Muscle layer of duodenum (tissue), 2 donors: ENCODE results near the gene TASP1.

Experiments used
- H3K27ac ChIP-seq: one replicate; pipeline ENCODE4 v1.7.0; 2013; ENCODE audit warnings: mild to moderate bottlenecking, low read length
- H3K27me3 ChIP-seq: one replicate; pipeline ENCODE4 v1.7.0; 2013; ENCODE audit warnings: low read depth, mild to moderate bottlenecking, control low read depth, low read length
- H3K36me3 ChIP-seq, 2 donors: one replicate each; pipeline ENCODE4 v1.7.0; 2013; ENCODE audit warnings: low read length in 2 of 2, control low read depth in 1 of 2, mild to moderate bottlenecking in 1 of 2; ENCODE audit not compliant: insufficient read depth in 2 of 2, control insufficient read depth in 1 of 2
- H3K4me1 ChIP-seq, 2 donors: one replicate each; pipeline ENCODE4 v1.7.0; 2013; ENCODE audit warnings: low read length in 2 of 2, mild to moderate bottlenecking in 2 of 2, control low read depth in 1 of 2, moderate library complexity in 1 of 2; ENCODE audit not compliant: insufficient read depth in 2 of 2, control insufficient read depth in 1 of 2
- H3K4me3 ChIP-seq, 2 donors: one replicate each; pipeline ENCODE4 v1.7.0; 2013; ENCODE audit warnings: low read length in 2 of 2, low read depth in 1 of 2, mild to moderate bottlenecking in 1 of 2
- H3K9me3 ChIP-seq, 2 donors: one replicate each; pipeline ENCODE4 v1.7.0; 2013; ENCODE audit warnings: low read length in 2 of 2, control low read depth in 1 of 2, mild to moderate bottlenecking in 1 of 2; ENCODE audit not compliant: control insufficient read depth in 1 of 2
- donor health status: healthy.

The TASP1 gene

DNA sequence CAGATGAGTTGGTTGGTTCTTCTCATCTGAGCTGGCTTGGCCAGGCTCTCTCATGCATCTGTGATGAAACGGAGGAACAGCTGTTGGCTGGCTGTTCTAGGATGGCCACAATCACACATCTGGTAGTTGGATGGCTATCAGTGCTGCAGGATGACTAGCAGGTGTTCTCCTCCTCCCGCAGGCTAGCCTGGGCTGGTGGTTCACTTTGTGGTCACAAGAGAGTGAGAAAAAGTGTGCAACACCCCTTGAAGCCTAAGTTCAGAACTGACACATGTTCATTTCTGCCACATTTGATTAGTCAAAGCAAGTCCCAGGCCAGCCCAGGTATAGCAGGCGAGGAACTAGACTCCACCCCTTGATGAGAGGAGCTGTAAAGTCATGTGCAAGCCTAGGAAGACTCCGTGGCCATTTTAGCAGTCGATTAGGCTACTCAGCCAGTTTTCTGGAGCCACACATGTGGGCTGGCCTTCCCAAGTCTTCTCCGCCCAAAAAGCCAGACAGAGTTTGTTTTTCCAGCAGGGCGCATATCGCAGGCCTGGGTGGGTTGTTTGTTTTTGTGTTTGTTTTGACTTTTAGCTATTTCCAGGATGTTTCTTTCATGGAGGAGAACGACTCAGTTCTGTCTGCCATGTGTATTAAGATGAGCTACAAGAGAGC, 296.9 kb downstream of the TASP1 start:
- H3K36me3 ChIP-seq, result no peaks in the 10 kb centered on the region
- no peaks in the 10 kb centered on the region for H3K9me3 ChIP-seq
- H3K27me3 ChIP-seq, result no peaks in the 10 kb centered on the region
- no peaks in the 10 kb centered on the region for H3K4me1 ChIP-seq
- H3K27ac ChIP-seq, result no peak overlapping the region
- no peak overlapping the region for H3K4me3 ChIP-seq

DNA sequence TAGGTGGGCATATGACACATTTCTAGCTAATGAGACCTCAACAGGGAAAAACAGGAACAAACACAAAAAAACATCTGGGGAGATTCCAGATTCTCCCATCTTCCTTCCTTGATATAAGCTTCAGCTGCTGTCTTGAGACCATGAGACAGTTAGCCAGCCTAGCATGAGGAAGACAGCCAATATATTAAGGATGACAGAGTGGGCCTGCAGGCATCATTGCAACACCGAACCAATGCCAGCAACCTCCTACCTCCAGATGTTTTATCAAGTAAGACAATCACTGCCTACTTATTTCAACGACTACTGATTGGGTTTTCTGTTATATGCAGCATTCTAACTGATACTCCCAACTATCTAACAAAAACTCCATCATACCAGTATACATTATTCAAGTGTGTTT, 298.6 kb downstream of the TASP1 start:
- no peaks in the 10 kb centered on the region for H3K9me3 ChIP-seq
- no peaks in the 10 kb centered on the region for H3K36me3 ChIP-seq
- no peak overlapping the region for H3K4me3 ChIP-seq
- H3K27ac ChIP-seq, result no peak overlapping the region
- H3K27me3 ChIP-seq, result no peaks in the 10 kb centered on the region
- no peaks in the 10 kb centered on the region for H3K4me1 ChIP-seq
